SJCRH30 (cell line): Measurements from ENCODE around the gene OR52A5. TPM values are rescaled to one million over a fixed set of nuclear protein-coding genes. Genes with fewer than 3 reads are reported as not detected.

Source experiments
- DNase-seq, 2 experiments: peaks; one replicate each; pipeline ENCODE4 v3.0.0-alpha.2; 2015 to 2020
- H3K27ac ChIP-seq: fragments of 250-450 bp; sonication (Bioruptor Pico); 2 replicates; pipeline ENCODE4 v1.5.1; 2020; ENCODE audit warnings: mild to moderate bottlenecking, moderate library complexity
- H3K27me3 ChIP-seq: fragments of 250-450 bp; sonication (Bioruptor Pico); 2 replicates; pipeline ENCODE4 v1.5.1; 2020; ENCODE audit warnings: mild to moderate bottlenecking, moderate library complexity
- H3K36me3 ChIP-seq: fragments of 250-450 bp; sonication (Bioruptor Pico); 2 replicates; pipeline ENCODE4 v1.5.1; 2020; ENCODE audit warnings: mild to moderate bottlenecking, moderate library complexity
- H3K4me1 ChIP-seq: fragments of 250-450 bp; sonication (Bioruptor Pico); 2 replicates; pipeline ENCODE4 v1.5.1; 2020; ENCODE audit warnings: mild to moderate bottlenecking, moderate library complexity
- H3K4me3 ChIP-seq: fragments of 250-450 bp; sonication (Bioruptor Pico); 2 replicates; pipeline ENCODE4 v1.5.1; 2020; ENCODE audit warnings: mild to moderate bottlenecking, moderate library complexity
- H3K9me3 ChIP-seq: fragments of 250-450 bp; sonication (Bioruptor Pico); replicated peaks from 2 replicates; pipeline ENCODE4 v1.5.1; 2020; ENCODE audit warnings: mild to moderate bottlenecking, moderate library complexity
- total RNA-seq: library from RNA; depleted of rRNA; stranded (reverse); fragments of >200 nt; shearing (Covaris generic); gene quantifications from 2 replicates; pipeline ENCODE4 v1.2.3, GENCODE V29; 2014; rRNA removed

The OR52A5 gene
- total RNA-seq, 1 experiment from 2014 or later: not detected

- H3K27me3 ChIP-seq: no peaks in the 10 kb centered on the region
- no peak for DNase-seq
- H3K9me3 ChIP-seq: no peaks in the 10 kb centered on the region
- H3K4me3 ChIP-seq: no peak overlapping the region
- no peaks in the 10 kb centered on the region for H3K36me3 ChIP-seq
- H3K27ac ChIP-seq: no peak overlapping the region
- H3K4me1 ChIP-seq: no peaks in the 10 kb centered on the region
Observed at GRCh38 chr11:5081405-5081804, 56.8 kb downstream of the OR52A5 start.

Other genes starting within 250 kb of the OR52A5 start
- gene OR51A7, start 234.6 kb downstream of the OR52A5 start, total RNA-seq: not detected in 2 replicates
- not detected in 2 replicates for gene OR51G2, start 219.0 kb downstream of the OR52A5 start, total RNA-seq
- gene OR51G1, start 214.0 kb downstream of the OR52A5 start, total RNA-seq: not detected in 2 replicates
- not detected in 2 replicates for gene OR51A4, start 190.8 kb downstream of the OR52A5 start, total RNA-seq
- gene OR51A2, start 182.6 kb downstream of the OR52A5 start, total RNA-seq: not detected in 2 replicates
- gene OR51L1, start 143.5 kb downstream of the OR52A5 start, total RNA-seq: not detected in 2 replicates
- gene OR52J3, start 91.8 kb downstream of the OR52A5 start, total RNA-seq: not detected in 2 replicates
- not detected in 2 replicates for gene OR52E2, start 78.7 kb downstream of the OR52A5 start, total RNA-seq
- not detected in 2 replicates for gene OR52E1, start 68.8 kb downstream of the OR52A5 start, total RNA-seq
- gene OR52A1, start 16.4 kb upstream of the OR52A5 start, total RNA-seq: not detected in 2 replicates
- not detected in 2 replicates for gene OR51V1, start 62.3 kb upstream of the OR52A5 start, total RNA-seq
- not detected in 2 replicates for gene HBB, start 88.7 kb upstream of the OR52A5 start, total RNA-seq
- gene HBD, start 96.1 kb upstream of the OR52A5 start, total RNA-seq: not detected in 2 replicates
- gene HBG1, start 111.5 kb upstream of the OR52A5 start, total RNA-seq: not detected in 2 replicates
- not detected in 2 replicates for gene HBG2, start 116.4 kb upstream of the OR52A5 start, total RNA-seq
- gene HBE1, start 131.6 kb upstream of the OR52A5 start, total RNA-seq: 0.26 TPM in 1 of 2 replicates, not detected in the other
- gene OR51B4, start 163.6 kb upstream of the OR52A5 start, total RNA-seq: not detected in 2 replicates
- not detected in 2 replicates for gene OR51B2, start 185.9 kb upstream of the OR52A5 start, total RNA-seq
- 0.28 TPM in 1 of 2 replicates, not detected in the other for gene OR51B5, start 205.2 kb upstream of the OR52A5 start, total RNA-seq
- not detected in 2 replicates for gene OR51B6, start 213.2 kb upstream of the OR52A5 start, total RNA-seq
- gene OR51M1, start 245.5 kb upstream of the OR52A5 start, total RNA-seq: not detected in 2 replicates